ENCODE measurements around the gene ZNF106. TPM values are rescaled to one million over a fixed set of nuclear protein-coding genes. Genes with fewer than 3 reads are reported as not detected.

ZNF106 gene
- total and polyA plus RNA-seq, 7 donors: 10.9 to 107 (median 69.4) TPM

- 80 to 90% methylated on average over 12 of the region's 12 CpGs for WGBS, 2 donors
- intact Hi-C loops (cut with DNase I): no loop called here
These were observed 104.8 kb downstream of the ZNF106 start for GRCh38 chr15:42385980-42386700.

DNA sequence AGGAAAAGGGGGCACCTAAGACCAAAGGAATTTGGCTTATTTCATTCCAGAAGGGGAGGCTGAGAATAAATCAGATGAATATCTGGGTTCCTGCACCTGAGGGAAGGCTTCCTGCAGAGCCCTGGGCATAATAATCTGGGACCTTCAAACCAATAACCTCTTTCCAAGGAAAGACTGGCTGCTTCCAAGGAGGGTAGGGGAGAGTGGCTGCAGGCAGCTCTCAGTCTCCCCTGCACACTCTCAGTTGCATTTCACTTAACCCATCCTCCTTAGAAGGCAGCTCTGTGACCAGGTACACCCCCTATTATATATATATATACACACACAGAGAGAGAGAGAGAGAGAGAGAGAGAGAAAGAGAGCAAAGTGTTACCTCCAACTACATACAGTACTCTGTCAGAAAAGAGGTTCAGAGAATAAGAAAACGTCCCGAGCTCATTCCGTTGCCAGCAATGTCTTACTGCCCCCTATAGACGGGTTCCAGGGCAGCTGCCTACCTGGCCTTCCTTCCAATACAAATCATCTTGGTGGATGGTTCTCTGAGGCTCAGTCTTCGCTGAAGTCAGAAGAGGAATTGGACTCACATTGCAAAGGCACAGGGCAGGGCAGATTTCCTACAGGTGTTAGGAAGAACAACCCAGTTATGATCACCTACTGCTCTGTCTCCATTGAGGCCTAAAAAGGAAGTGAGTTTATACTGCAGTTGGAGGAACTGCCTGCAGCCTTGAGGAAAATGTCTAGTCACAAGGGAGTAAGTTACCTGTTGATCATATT lies 105.5 kb downstream of the ZNF106 start:
- no peak overlapping the region for H3K27ac ChIP-seq
- no peaks in the 10 kb centered on the region for H3K9me3 ChIP-seq
- TF ChIP-seq EP300 (IDR thresholded peaks at IDR 0.05) (no peak), POLR2AphosphoS5 (IDR thresholded peaks at IDR 0.05) (no peak), POLR2A (IDR thresholded peaks at IDR 0.05) (no peak)
- TF ChIP-seq, protein P1, sequence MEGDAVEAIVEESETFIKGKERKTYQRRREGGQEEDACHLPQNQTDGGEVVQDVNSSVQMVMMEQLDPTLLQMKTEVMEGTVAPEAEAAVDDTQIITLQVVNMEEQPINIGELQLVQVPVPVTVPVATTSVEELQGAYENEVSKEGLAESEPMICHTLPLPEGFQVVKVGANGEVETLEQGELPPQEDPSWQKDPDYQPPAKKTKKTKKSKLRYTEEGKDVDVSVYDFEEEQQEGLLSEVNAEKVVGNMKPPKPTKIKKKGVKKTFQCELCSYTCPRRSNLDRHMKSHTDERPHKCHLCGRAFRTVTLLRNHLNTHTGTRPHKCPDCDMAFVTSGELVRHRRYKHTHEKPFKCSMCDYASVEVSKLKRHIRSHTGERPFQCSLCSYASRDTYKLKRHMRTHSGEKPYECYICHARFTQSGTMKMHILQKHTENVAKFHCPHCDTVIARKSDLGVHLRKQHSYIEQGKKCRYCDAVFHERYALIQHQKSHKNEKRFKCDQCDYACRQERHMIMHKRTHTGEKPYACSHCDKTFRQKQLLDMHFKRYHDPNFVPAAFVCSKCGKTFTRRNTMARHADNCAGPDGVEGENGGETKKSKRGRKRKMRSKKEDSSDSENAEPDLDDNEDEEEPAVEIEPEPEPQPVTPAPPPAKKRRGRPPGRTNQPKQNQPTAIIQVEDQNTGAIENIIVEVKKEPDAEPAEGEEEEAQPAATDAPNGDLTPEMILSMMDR (IDR thresholded peaks at IDR 0.05): no peak
- no peak for DNase-seq
- no peak overlapping the region for H3K4me3 ChIP-seq
- H3K4me1 ChIP-seq: no peaks in the 10 kb centered on the region
- WGBS, 2 donors: 15 to 39% methylated on average over 5 of the region's 5 CpGs
- H3K36me3 ChIP-seq: no peaks in the 10 kb centered on the region
- H3K27me3 ChIP-seq: no peaks in the 10 kb centered on the region
- intact Hi-C loops (cut with DNase I): no loop called here

More at GRCh38 chr15:42385980-42386700, 104.8 kb downstream of the ZNF106 start:
- DNase-seq: no peak
- H3K9me3 ChIP-seq: no peaks in the 10 kb centered on the region
- no peaks in the 10 kb centered on the region for H3K4me1 ChIP-seq
- H3K4me3 ChIP-seq: no peak overlapping the region
- TF ChIP-seq, protein P1 (IDR thresholded peaks at IDR 0.05): no peak
- no peak for TF ChIP-seq POLR2A (IDR thresholded peaks at IDR 0.05)
- no peak for TF ChIP-seq EP300 (IDR thresholded peaks at IDR 0.05)
- no peak for TF ChIP-seq POLR2AphosphoS5 (IDR thresholded peaks at IDR 0.05)
- H3K27ac ChIP-seq: no peak overlapping the region
- H3K36me3 ChIP-seq: no peaks in the 10 kb centered on the region
- no peaks in the 10 kb centered on the region for H3K27me3 ChIP-seq

GRCh38 chr15:42384597-42384996 lies 106.3 kb downstream of the ZNF106 start:
- Histone ChIP-seq H3K4me3 (no peak overlapping the region), H3K27me3 (no peaks in the 10 kb centered on the region), H3K9me3 (no peaks in the 10 kb centered on the region), H3K27ac (no peak overlapping the region), H3K36me3 (no peaks in the 10 kb centered on the region), H3K4me1 (no peaks in the 10 kb centered on the region)
- DNase-seq: no peak
- intact Hi-C loops (cut with DNase I): no loop called here
- WGBS, 2 donors: 57 to 64% methylated on average over 4 of the region's 4 CpGs
- no peak for TF ChIP-seq EP300 (IDR thresholded peaks at IDR 0.05)
- no peak for TF ChIP-seq POLR2A (IDR thresholded peaks at IDR 0.05)
- no peak for TF ChIP-seq POLR2AphosphoS5 (IDR thresholded peaks at IDR 0.05)
- TF ChIP-seq, protein P1 (IDR thresholded peaks at IDR 0.05): no peak

- H3K4me3 ChIP-seq: no peak overlapping the region
- DNase-seq: no peak
- peaks cover 0 to 2% (median 0%) of the 10 kb centered on the region in 4 donors for H3K9me3 ChIP-seq
- no peak overlapping the region for H3K27ac ChIP-seq
- no peaks in the 10 kb centered on the region for H3K4me1 ChIP-seq
- no peaks in the 10 kb centered on the region for H3K27me3 ChIP-seq
- intact Hi-C loops (cut with DNase I): no loop called here
- H3K36me3 ChIP-seq: no peaks in the 10 kb centered on the region
- WGBS, 2 donors: 80 to 89% methylated on average over 8 of the region's 8 CpGs
- TF ChIP-seq POLR2A (IDR thresholded peaks at IDR 0.05) (no peak), EP300 (IDR thresholded peaks at IDR 0.05) (no peak), POLR2AphosphoS5 (IDR thresholded peaks at IDR 0.05) (no peak)
- TF ChIP-seq, protein P1 (IDR thresholded peaks at IDR 0.05): no peak
These were observed 112.9 kb downstream of the ZNF106 start for GRCh38 chr15:42378011-42378410.

Data from sigmoid colon (tissue), 7 donors.